ENCODE data around the gene KIF3A. TPM values are rescaled to one million over a fixed set of nuclear protein-coding genes. Genes with fewer than 3 reads are reported as not detected.
A peak's percentile ranks its signal among the peaks of the same experiment; 100 is the strongest.

Gene KIF3A
- total and polyA plus RNA-seq, 2 experiments from 2014 or later: 11.2 to 19.7 TPM

GRCh38 chr5:132673488-132673887 is 63.9 kb downstream of the KIF3A start:
- Mint-ChIP-seq H3K9me3 (no peaks in the 10 kb centered on the region; the same call in 2 of the 3 replicates), H3K27ac (no peak overlapping the region), H3K4me3 (no peak overlapping the region), H3K27me3 (ENCODE audit: insufficient read depth, low read depth, poor library complexity) (peaks cover 5% of the 10 kb centered on the region), H3K4me1 (peaks cover 3% of the 10 kb centered on the region; the same call in 1 of the 3 replicates), H3K36me3 (ENCODE audit: low read depth) (no peaks in the 10 kb centered on the region; the same call in 2 of the 3 replicates)
- Histone ChIP-seq H3K36me3 (ENCODE audit: insufficient read depth) (no peaks in the 10 kb centered on the region), H3K4me3 (no peak overlapping the region), H3K27ac (ENCODE audit: low read depth) (no peak overlapping the region), H3F3A (replicated peaks; ENCODE audit: low read depth) (no peaks in the 10 kb centered on the region), H2AFZ (0 out of 2 replicates have a peak overlapping the region, but pooled peaks have one; percentile 10), H3K9me2 (ENCODE audit: insufficient read depth) (peaks cover 2% of the 10 kb centered on the region; the same call in 1 of the 2 replicates), H3K4me1 (ENCODE audit: insufficient read depth) (no peaks in the 10 kb centered on the region), H3K27me3 (ENCODE audit: insufficient read depth) (no peaks in the 10 kb centered on the region), H4K20me1 (replicated peaks; ENCODE audit: insufficient read depth) (no peaks in the 10 kb centered on the region), H3K79me2 (replicated peaks; ENCODE audit: insufficient read depth) (no peaks in the 10 kb centered on the region), H3K4me2 (no peak overlapping the region)
- DNase-seq (ENCODE audit: low spot score): no peak
- ATAC-seq: no peak
- no peak for TF ChIP-seq ZNF331 (CRISPR knock-in tag; IDR thresholded peaks at IDR 0.05; ENCODE audit: low read depth)
- no peak for TF ChIP-seq JUNB (IDR thresholded peaks at IDR 0.05; ENCODE audit: unreplicated experiment)

- peaks cover 7% of the 10 kb centered on the region for H3K27me3 Mint-ChIP-seq (ENCODE audit: insufficient read depth, low read depth, poor library complexity)
- ATAC-seq (no peak), DNase-seq (ENCODE audit: low spot score) (no peak)
- no peaks in the 10 kb centered on the region; the same call in 2 of the 3 replicates for H3K36me3 Mint-ChIP-seq (ENCODE audit: low read depth)
- H3K9me3 Mint-ChIP-seq: no peaks in the 10 kb centered on the region; the same call in 2 of the 3 replicates
- H3K79me2 ChIP-seq (replicated peaks; ENCODE audit: insufficient read depth): no peaks in the 10 kb centered on the region
- no peak overlapping the region for H3K27ac ChIP-seq (ENCODE audit: low read depth)
- no peak overlapping the region for H3K4me2 ChIP-seq
- H3K27ac Mint-ChIP-seq: no peak overlapping the region
- no peak overlapping the region for H3K4me3 ChIP-seq
- no peaks in the 10 kb centered on the region for H3K4me1 ChIP-seq (ENCODE audit: insufficient read depth)
- H4K20me1 ChIP-seq (replicated peaks; ENCODE audit: insufficient read depth): no peaks in the 10 kb centered on the region
- peaks cover 3% of the 10 kb centered on the region; the same call in 1 of the 3 replicates for H3K4me1 Mint-ChIP-seq
- H2AFZ ChIP-seq: no peak overlapping the region
- no peak overlapping the region for H3K4me3 Mint-ChIP-seq
- H3K9me2 ChIP-seq (ENCODE audit: insufficient read depth): peaks cover 2% of the 10 kb centered on the region; the same call in 1 of the 2 replicates
- H3F3A ChIP-seq (replicated peaks; ENCODE audit: low read depth): no peaks in the 10 kb centered on the region
- H3K27me3 ChIP-seq (ENCODE audit: insufficient read depth): no peaks in the 10 kb centered on the region
- no peaks in the 10 kb centered on the region for H3K36me3 ChIP-seq (ENCODE audit: insufficient read depth)
- TF ChIP-seq EZH2 (IDR thresholded peaks at IDR 0.05; ENCODE audit: low read depth, unreplicated experiment) (no peak), REST (IDR thresholded peaks at IDR 0.05; ENCODE audit: unreplicated experiment) (no peak), JUNB (IDR thresholded peaks at IDR 0.05; ENCODE audit: unreplicated experiment) (no peak), NANOG (IDR thresholded peaks at IDR 0.05; ENCODE audit: borderline replicate concordance) (no peak), CREB1 (CRISPR knock-in tag; IDR thresholded peaks at IDR 0.05; ENCODE audit: low read depth) (no peak), ZNF331 (CRISPR knock-in tag; IDR thresholded peaks at IDR 0.05; ENCODE audit: low read depth) (no peak), STAT1 (IDR thresholded peaks at IDR 0.05; ENCODE audit: unreplicated experiment) (no peak), ZNF462 (CRISPR knock-in tag; IDR thresholded peaks at IDR 0.05) (no peak), EZH2phosphoT487 (IDR thresholded peaks at IDR 0.05; ENCODE audit: unreplicated experiment) (no peak), POLR2AphosphoS5 (IDR thresholded peaks at IDR 0.05; ENCODE audit: low read depth) (no peak), ZNF114 (CRISPR knock-in tag; IDR thresholded peaks at IDR 0.05) (no peak)
- TF ChIP-seq, protein P1, sequence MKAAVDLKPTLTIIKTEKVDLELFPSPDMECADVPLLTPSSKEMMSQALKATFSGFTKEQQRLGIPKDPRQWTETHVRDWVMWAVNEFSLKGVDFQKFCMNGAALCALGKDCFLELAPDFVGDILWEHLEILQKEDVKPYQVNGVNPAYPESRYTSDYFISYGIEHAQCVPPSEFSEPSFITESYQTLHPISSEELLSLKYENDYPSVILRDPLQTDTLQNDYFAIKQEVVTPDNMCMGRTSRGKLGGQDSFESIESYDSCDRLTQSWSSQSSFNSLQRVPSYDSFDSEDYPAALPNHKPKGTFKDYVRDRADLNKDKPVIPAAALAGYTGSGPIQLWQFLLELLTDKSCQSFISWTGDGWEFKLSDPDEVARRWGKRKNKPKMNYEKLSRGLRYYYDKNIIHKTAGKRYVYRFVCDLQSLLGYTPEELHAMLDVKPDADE (IDR thresholded peaks at IDR 0.05): no peak
Measured at GRCh38 chr5:132671000-132671399, 66.3 kb downstream of the KIF3A start.
